Activated CD4-positive, alpha-beta T cell treated with anti-CD3 and anti-CD28 coated beads, Interleukin-2, Interleukin-6, amounts not matched to agents 100 ng/mL and 50 ng/mL, durations not matched to agents 16 hours and 8 hours (primary cell): ENCODE measurements around the gene EID2B.

Experiments used
- DNase-seq: peaks from one replicate; pipeline ENCODE4 v3.0.0-alpha.2; 2020

Gene EID2B

GRCh38 chr19:39532233-39533002 lies at the start of gene EID2B:
Gene EID2B (minus strand): TSS chr19:39532852. CDS start chr19:39532802, 50 bp downstream.
- peak; percentile 97 for DNase-seq

DNA sequence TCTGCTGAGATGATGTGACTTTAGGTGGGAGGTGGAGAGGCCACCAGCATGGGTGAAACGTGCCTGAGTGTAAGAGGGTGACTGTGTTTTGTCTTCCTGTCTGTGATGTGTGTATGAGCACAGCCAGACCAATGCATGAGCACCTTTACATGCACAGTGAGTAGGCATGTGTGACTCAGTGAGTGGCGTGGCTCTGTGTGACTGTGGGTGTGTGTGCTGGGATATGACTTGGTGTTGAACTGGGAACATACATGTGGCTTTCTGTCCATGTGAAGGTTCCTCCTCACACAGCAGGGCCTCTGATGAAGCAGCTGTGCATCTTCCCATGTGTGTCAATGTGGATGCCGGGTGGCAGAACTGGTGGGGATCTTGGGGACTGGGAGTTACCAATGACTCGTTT lies 49.8 kb upstream of the EID2B start:
- peak; percentile 23 for DNase-seq

DNA sequence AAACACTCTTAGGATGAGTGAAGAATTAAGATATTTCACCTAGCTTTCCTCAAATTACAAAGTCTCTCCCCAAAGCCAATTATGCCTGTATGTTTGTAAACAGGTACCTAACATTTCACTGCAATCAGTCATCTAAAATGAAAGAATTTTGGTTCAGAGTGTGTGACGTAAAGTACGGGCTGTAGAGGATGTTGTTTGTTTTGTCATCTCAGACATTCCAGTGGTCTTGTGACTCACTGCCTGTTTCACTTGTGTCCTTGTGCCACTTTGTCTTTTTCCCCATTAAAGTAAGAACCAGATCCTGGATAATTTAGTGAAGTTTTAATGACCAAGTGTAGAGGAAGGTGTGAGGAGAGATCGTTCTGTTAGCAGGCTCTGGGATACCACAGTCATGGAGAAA lies 36.0 kb upstream of the EID2B start:
- DNase-seq, result no peak

GRCh38 chr19:39566064-39566463 lies 33.4 kb upstream of the EID2B start:
- DNase-seq, result no peak

DNA sequence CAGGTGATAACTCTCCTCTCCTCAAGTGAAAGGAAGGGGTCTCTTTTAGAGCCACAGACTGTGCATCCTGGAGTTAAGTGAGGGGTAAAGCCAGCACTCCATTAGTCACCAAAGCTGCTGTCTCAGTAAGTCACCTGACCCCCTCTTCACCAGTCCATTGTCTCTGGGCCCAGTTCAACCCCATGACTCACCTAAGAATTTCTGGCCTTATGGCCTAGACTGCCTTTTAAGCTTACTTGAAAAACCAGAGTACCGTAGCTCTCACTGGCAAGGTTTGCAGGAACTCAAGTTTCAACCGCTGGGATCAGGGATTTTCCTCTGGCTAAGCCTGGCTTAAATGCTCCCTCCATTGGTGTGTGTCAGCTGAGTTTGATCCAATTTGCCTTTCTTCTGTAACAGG lies 30.8 kb upstream of the EID2B start:
- DNase-seq, result no peak

GRCh38 chr19:39558624-39559117 lies 26.0 kb upstream of the EID2B start:
- peak; percentile 33 for DNase-seq

- peak; percentile 31 for DNase-seq
Observed at GRCh38 chr19:39557811-39558623, 25.4 kb upstream of the EID2B start.

DNA sequence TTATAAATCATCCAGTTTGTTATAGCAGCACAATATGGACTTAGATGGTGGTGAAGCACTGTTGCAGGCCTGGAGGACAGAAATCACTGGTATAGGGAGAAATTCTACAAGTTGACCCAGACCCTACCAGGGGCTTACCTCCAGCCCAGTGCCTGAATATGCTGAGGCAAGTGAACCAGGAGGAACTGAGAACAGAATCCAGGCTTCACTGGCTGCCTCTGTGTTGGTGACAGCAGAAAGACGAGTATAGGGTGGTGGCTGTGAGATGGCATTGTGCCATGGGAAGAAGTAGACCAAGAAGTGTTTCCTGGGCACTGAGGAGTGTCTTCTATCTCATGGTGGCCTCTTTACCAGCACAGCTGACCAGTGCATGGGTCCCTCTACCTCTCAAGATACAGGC lies 23.2 kb upstream of the EID2B start:
- DNase-seq, result no peak

DNA sequence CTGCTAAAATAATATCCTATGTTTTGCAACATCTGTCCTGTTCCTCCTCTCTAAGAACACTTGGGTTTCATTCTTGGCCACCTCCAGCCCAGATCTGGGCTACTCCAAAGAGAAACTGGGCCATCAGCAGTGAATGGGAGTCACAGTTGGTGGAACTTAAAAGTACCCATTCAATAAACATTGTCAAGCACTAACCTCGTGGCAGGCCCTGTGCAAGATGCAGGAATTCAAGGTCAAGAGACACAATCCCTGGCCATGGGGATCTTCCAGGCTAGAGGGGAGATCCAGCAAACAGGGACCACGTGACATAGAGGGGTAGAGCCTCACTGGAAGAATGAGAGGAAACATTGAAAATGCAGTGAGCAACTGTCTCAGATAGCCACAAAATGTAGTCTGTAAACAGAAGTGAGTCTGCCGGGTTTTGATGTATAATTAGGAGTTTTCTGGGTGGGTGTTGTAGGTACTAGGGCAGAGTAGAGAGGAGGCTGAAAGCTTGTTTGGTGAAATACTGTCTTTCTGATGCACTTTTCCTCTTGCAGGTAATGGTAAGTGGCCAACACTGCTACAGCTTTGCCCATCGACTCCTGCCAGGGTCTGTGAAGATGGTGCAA lies 22.2 kb upstream of the EID2B start:
- no peak for DNase-seq

DNA sequence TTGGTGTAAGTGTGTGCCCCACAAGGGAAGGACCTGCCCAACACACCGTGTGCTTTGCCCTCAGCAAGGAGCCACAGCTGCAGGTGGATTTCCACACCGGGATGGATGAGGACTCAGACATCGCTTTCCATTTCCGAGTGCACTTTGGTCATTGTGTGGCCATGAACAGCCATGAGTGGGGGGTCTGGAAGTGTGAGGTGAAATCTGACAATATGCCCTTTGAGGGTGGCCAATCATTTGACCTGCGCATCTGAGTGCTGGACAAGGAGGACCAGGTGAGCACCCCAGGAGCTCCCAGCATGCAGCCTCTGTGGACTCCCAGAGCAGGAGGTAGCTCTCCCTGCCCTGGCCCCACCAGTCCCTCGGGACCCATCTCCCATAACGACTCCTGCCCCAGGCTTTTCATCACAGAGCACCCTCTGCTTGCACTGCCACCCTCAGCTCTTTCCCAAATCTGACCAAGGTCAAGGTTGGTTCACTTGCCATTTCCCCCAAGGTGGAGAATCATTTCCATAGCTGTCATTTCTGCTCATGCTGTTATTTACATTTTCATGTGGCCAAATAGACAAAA lies 20.5 kb upstream of the EID2B start:
- no peak for DNase-seq

DNA sequence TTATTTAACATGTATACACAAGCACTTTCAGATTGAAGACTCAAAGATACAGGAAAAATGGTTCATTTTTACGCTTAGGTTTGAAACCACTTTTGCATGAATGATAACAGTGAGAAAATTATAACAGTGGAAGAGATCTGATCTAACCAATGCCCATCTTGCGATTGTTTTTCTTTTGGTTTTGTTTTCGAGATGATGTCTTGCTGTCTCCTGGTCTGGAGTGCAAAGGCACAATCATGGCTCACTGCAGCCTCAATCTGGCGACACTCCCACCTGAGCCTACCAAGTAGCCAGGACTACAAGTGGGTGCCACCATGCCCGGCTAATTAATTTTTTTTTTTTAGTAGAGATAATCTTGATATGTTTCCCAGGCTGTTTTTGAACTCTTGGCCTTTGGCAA lies 17.5 kb upstream of the EID2B start:
- no peak for DNase-seq

- DNase-seq, result no peak
Observed at GRCh38 chr19:39546599-39546998, 13.9 kb upstream of the EID2B start.

DNA sequence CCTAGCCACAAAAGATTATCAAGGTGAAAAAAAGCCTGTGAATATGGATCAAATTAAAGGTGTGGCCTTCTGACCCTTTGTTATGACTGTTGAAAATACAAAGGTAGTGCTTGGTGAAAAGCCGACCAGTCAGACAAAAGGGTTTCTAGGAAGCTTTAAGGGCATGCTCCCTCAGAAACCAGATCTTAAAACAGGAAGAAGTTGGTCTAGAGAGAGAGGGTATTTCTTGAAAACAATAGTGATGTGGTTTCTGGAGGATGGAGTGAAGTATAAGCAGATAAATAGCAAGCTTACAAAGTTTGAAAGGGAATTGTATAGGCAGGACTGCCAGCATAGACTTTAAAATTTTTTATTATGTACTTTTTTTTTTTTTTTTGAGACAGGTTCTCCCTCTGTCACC lies 12.3 kb upstream of the EID2B start:
- no peak for DNase-seq

DNA sequence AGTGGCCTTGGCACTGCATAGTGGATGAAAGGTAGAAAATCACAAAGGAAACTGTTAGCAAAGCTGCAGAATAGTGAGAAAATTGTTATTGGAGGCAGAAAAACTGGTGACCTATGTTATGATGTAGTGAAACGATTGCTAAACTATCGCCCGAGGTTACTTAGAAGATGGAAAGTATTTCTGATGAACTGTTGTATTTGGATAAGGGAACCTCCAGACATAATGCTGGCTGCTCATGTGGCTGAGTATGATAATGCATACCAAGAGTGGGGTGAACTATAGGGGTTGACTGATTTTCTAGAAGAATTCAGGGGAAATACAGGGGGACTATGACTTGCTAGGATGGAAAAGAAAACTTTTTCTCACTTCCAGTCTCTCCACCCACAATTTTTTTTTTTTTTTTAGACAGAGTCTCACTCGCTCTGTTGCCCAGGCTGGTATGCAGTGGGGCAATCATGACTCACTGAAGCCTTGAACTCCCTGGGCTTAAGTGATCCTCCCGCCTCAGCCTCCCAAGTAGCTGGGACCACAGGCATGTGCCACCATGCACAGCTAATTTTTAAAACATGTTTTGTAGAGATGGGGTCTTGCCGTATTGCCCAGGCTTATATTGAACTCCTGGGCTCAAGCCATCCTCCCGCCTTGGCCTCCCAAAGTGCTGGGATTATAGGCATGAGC lies 11.7 kb upstream of the EID2B start:
- DNase-seq, result no peak

DNA sequence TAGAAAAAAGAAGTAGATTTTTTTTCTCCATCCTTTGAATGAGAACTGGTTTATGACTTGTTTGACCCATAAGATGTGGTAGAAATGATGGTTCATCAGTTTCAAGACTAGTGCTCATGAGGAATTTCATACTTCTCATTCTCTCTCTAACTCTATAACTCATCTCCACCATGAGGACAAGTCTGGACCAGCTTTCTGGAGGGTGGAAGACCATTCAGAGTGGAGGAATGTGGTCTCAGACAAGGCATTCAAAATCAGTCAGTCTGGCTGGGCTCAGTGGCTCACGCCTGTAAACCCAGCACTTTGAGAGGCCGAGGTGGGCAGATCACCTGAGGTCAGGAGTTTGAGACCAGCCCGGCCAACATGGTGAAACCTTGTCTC lies 10.8 kb upstream of the EID2B start:
- no peak for DNase-seq

DNA sequence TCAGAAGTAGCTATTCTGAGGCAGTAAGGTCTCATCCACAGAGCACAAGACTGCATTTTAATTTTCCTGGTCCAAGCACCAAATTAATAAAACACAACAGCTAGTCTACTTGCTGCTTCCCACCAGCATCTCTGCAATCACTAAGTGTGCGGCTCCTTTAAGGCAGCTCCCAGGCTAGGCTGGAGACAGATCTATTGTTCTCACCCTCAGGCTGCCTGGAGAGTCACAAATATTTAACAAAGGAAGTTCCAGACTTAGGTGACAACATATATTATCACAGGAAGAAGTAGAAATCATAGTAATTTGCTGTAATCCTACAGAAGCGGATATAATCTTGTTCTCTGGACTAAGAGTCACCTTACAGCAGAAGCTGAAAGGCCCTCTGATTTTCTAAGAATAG lies 9.6 kb upstream of the EID2B start:
- DNase-seq, result no peak

DNA sequence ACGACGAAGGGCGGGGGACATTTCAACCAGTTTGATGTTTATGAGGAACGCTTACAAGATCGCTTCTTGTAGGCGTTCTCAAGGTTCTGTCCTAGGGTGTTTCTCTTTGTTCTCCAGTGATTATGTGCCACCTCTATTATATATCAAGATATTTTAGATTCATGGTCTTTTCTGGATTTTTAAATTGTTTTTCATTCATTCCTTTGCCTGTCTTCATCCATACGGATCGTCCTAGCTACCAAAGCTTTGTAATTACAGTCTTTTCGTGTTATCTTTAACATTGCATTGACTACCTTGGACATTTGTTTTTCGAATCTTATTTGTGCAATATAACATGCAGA lies 7.7 kb upstream of the EID2B start:
- no peak for DNase-seq

GRCh38 chr19:39539518-39540332 lies 7.1 kb upstream of the EID2B start, which contains the start of gene EID2:
Gene EID2 (minus strand): TSS chr19:39540161. CDS start chr19:39540079, 82 bp downstream.
- DNase-seq, result peak; percentile 95

DNA sequence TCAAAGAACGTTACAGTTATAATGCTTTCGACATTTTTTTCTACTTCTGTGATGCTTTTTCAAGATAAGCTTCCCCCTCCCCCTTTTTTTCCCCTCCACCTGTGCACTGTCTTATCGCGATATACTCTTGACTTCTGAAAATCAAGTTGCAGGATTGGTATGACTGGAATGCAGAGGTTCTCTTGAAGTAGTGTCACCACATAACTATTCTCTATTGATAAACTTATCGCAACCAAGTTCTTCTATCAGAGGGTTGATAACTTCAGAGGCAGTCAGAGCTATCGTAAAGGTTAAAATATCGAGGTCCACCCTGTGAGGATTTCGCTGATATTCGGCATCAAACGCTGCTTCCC lies 6.5 kb upstream of the EID2B start:
- DNase-seq, result peak; percentile 23

DNA sequence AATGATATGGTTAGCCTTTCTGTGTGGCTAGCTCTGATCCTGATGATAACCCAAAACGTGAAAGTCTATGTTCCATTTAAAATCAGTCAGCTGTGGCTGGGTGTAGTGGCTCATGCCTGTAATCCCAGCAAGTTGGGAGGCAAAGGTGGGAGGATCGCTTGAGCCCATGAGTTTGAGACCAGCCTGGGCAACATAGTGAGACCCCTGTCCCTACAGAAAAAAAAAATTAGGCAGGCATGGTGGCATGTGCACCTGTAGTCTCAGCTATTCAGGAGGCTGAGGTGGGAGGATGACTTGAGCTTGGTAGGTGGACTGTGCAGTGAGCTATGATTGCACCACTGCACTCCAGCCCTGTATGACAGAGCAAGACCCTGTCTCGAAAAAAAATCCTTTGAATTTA lies 1.1 kb upstream of the EID2B start:
- no peak for DNase-seq

DNA sequence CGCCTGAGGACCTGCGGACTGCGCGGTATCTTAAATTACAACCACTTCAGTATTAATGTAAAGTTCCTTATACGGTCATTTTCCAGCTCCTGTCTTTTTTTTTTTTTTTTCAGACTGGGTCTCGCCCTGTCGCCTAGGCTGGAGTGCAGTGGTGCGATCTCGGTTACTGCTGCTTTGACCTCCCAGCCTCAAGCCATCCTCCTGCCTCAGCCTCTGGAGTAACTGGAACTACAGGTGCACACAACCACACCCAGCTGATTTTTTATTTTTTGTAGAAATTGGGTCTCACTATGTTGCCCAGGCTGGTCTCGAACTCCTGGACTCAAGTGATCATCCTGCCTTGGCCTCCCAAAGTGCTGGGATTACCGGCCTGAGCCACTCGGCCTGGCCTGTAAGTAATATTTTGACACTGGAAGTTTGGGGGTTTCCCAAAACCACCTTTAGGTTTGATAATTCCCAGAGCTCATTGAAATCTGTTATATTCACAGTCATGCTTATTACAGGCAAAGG lies 406 bp upstream of the EID2B start:
- DNase-seq, result no peak

- DNase-seq, result no peak
Observed at GRCh38 chr19:39531834-39532232, 819 bp downstream of the EID2B start.
